KOPT-K1 (cell line): ENCODE measurements around the gene SUPV3L1.
"Not testable (repeated sequence)": the region's sequence is repeated elsewhere in the genome, so short reads cannot be mapped to it uniquely, and the experiment has no call there.

Source experiments
- H3K27ac ChIP-seq: fragments of 200-600 bp; sonication (generic); 2 replicates; pipeline ENCODE4 v1.5.1; 2016; ENCODE audit warnings: antibody characterized with exemption, mild to moderate bottlenecking, low read depth, low read length; ENCODE audit not compliant: poor library complexity, severe bottlenecking
- H3K36me3 ChIP-seq: fragments of 200-600 bp; sonication (generic); 2 replicates; pipeline ENCODE4 v1.5.1; 2017; ENCODE audit warnings: antibody characterized with exemption, mild to moderate bottlenecking, low read length, moderate library complexity; ENCODE audit not compliant: insufficient read depth
- H3K9me3 ChIP-seq: fragments of 200-600 bp; sonication (generic); 2 replicates; pipeline ENCODE4 v1.5.1; 2017; ENCODE audit warnings: antibody characterized with exemption, low read length, mild to moderate bottlenecking; ENCODE audit not compliant: insufficient read depth, poor library complexity, severe bottlenecking

The SUPV3L1 gene

DNA sequence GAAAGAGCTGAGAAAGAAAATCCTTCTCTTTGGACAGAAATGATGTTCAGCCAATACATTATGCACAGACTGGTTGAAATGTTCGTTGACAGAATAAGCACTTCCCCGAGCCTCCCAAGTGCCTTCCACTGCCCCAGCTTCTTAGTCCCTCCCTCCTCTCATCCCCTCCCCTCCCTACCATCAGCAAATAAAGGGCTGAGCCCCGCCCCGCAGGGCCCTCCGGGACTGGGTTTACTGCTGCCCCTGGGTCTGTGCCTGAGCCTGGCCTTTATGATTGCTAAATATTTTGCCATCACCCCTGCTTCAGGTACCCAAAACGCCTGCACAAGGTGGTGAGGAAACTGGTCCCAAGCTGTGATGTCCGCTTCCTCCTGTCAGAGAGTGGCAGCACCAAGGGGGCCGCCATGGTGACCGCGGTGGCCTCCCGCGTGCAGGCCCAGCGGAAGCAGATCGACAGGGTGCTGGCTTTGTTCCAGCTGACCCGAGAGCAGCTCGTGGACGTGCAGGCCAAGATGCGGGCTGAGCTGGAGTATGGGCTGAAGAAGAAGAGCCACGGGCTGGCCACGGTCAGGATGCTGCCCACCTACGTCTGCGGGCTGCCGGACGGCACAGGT, 68.2 kb downstream of the SUPV3L1 start:
- no peaks in the 10 kb centered on the region for H3K9me3 ChIP-seq
- no peaks in the 10 kb centered on the region for H3K36me3 ChIP-seq
- no peak overlapping the region for H3K27ac ChIP-seq

DNA sequence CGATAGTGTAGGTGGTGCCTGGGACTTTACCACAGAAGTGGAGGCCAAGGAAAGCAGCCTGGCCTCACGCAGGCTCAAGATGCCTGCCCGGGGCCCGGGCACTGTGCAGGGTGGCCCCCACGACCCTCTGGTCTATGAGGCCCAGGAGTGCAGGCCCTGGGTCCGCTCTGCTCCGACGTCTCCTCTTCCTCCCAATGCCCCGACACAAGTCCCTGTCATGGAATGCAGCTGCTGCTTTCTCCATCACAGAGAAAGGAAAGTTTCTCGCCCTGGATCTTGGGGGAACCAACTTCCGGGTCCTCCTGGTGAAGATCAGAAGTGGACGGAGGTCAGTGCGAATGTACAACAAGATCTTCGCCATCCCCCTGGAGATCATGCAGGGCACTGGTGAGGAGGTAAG, 70.0 kb downstream of the SUPV3L1 start:
- no peaks in the 10 kb centered on the region for H3K36me3 ChIP-seq
- no peaks in the 10 kb centered on the region for H3K9me3 ChIP-seq
- no peak overlapping the region for H3K27ac ChIP-seq

DNA sequence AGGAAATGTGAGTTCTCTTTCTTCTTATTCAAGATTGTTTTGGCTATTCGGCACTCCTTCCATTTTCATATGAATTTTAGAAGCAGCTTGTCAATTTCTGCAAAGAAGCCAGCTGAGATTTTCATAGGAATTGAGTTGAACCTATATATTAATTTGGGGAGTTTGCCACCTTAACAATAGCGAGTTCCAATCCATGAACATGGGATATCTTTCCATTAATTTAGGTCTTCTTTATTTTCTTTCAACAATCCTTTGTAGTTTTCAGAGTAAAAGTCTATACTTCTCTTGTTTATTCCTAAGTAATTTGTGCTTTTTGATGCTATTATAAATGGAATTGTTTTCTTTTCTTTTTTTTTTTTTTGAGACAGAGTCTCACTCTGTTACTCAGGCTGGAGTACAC, 71.4 kb downstream of the SUPV3L1 start:
- H3K9me3 ChIP-seq, H3K27ac ChIP-seq, H3K36me3 ChIP-seq: not testable (repeated sequence)

DNA sequence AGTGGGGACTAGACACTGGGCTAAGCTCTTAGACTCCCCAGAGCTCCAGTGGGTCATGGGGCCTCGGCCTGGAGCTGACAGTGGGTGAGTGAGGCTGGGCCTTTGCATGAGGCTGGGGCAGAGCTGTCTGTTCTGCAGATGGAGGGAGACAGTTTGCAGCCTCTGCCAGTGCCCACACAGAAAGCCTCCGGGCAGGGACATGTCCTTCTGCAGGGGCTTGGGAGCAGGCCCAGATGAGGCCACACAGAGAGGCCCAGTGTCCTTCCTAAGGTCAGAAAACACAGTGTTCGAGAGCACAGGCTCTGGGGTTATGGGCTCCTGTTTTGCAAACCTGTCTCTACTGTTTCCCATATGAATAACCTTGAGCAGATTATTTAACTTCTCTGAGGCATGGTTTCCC, 73.1 kb downstream of the SUPV3L1 start:
- no peaks in the 10 kb centered on the region for H3K9me3 ChIP-seq
- no peaks in the 10 kb centered on the region for H3K36me3 ChIP-seq

DNA sequence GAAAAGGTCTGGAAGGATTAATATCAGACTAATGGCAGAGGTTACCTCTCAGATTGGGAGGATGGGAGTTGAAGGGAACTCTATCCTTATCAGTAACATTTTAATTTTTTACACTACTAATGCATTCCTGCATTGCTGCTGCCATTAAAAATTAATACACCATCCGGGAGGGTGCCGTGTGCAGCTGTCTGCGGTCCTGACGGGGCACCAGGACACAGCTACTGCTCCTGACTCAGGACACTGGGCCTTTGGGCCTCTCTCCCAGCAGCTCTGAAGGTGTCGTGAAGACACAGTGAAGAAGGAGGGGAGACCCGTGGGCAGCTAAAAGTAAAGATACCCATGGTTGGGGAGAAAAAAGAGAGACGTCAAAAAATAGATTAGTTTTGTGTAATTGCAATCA, 74.8 kb downstream of the SUPV3L1 start:
- no peaks in the 10 kb centered on the region for H3K36me3 ChIP-seq
- no peak overlapping the region for H3K27ac ChIP-seq
- no peaks in the 10 kb centered on the region for H3K9me3 ChIP-seq

More for the DNA sequence above, 73.1 kb downstream of the SUPV3L1 start:
- H3K27ac ChIP-seq: no peak overlapping the region
